CD14-positive monocyte (primary cell): Measurements from ENCODE around the gene OAF. TPM values are rescaled to one million over a fixed set of nuclear protein-coding genes. Genes with fewer than 3 reads are reported as not detected.

ENCODE experiments used
- DNase-seq, 3 donors: peaks; one replicate each; pipeline ENCODE4 v3.0.0-alpha.2; 2011 to 2022
- H2AFZ ChIP-seq: 2 replicates; pipeline ENCODE4 v1.6.0; 2012; ENCODE audit warnings: mild to moderate bottlenecking, low read depth, low read length, inconsistent platforms; ENCODE audit not compliant: insufficient read depth, poor library complexity, severe bottlenecking
- H3K27ac ChIP-seq, 2 donors: 1 replicate in 1 of 2; 2 replicates in 1 of 2; pipeline ENCODE4 v1.5.1; 2012 to 2013; ENCODE audit warnings: low read length in 2 of 2, control low read depth in 1 of 2, inconsistent platforms in 1 of 2, low read depth in 1 of 2, mild to moderate bottlenecking in 1 of 2
- H3K27me3 ChIP-seq, 2 donors: one replicate each; pipeline versions ENCODE4 v1.6.0 to v1.6.1; 2011 to 2013; ENCODE audit warnings: low read length in 2 of 2; ENCODE audit not compliant: control insufficient read depth in 2 of 2, insufficient read depth in 2 of 2
- H3K36me3 ChIP-seq, 2 donors: replicated peaks in 1 of 2; 1 replicate in 1 of 2; 2 replicates in 1 of 2; pipeline versions ENCODE4 v1.5.1 to v1.6.1; 2012 to 2013; ENCODE audit warnings: low read length in 2 of 2, control low read depth in 1 of 2, inconsistent platforms in 1 of 2, mild to moderate bottlenecking in 1 of 2; ENCODE audit not compliant: insufficient read depth in 2 of 2, control insufficient read depth in 1 of 2
- H3K4me1 ChIP-seq, 2 donors: 1 replicate in 1 of 2; 2 replicates in 1 of 2; pipeline versions ENCODE4 v1.5.1 to v1.6.1; 2012 to 2013; ENCODE audit warnings: low read length in 2 of 2, control low read depth in 1 of 2, inconsistent platforms in 1 of 2, mild to moderate bottlenecking in 1 of 2, moderate library complexity in 1 of 2; ENCODE audit not compliant: insufficient read depth in 2 of 2, control insufficient read depth in 1 of 2
- H3K4me2 ChIP-seq: replicated peaks from 2 replicates; pipeline ENCODE3; 2012; ENCODE audit warnings: low read length, moderate library complexity, mild to moderate bottlenecking; ENCODE audit not compliant: poor library complexity, severe bottlenecking; ENCODE audit errors: extremely low read depth
- H3K4me3 ChIP-seq, 3 experiments: fragments of 200-600 bp in 1 of 3; sonication (generic) in 1 of 3; replicated peaks in 1 of 3; 1 replicate in 2 of 3; 2 replicates in 1 of 3; pipeline ENCODE4 v1.5.1; 2011 to 2013; ENCODE audit warnings: low read length in 3 of 3, mild to moderate bottlenecking in 3 of 3, control low read depth in 2 of 3, low read depth in 2 of 3, inconsistent platforms in 1 of 3, moderate library complexity in 1 of 3
- H3K79me2 ChIP-seq: 2 replicates; pipeline ENCODE4 v1.6.0; 2012; ENCODE audit warnings: mild to moderate bottlenecking, control low read depth, inconsistent platforms, low read length, moderate library complexity; ENCODE audit not compliant: insufficient read depth
- H3K9ac ChIP-seq: 2 replicates; pipeline ENCODE4 v1.6.0; 2017; ENCODE audit warnings: low read length, mild to moderate bottlenecking; ENCODE audit not compliant: insufficient read depth, poor library complexity, severe bottlenecking
- H3K9me3 ChIP-seq, 2 donors: replicated peaks in 1 of 2; 1 replicate in 1 of 2; 2 replicates in 1 of 2; pipeline versions ENCODE4 v1.5.1 to v1.6.1; 2012 to 2013; ENCODE audit warnings: low read length in 2 of 2, control low read depth in 1 of 2; ENCODE audit not compliant: control insufficient read depth in 1 of 2, insufficient read depth in 1 of 2
- H4K20me1 ChIP-seq: 2 replicates; pipeline ENCODE4 v1.6.0; 2012; ENCODE audit warnings: mild to moderate bottlenecking, low read length, control low read depth, moderate library complexity; ENCODE audit not compliant: insufficient read depth
- H3K27ac Mint-ChIP-seq, 7 donors: one replicate each; pipeline ENCODE4 v1.8.0; 2020; ENCODE audit warnings: mild to moderate bottlenecking in 7 of 7, mixed read lengths in 7 of 7, moderate library complexity in 6 of 7, inconsistent platforms in 2 of 7
- H3K27me3 Mint-ChIP-seq, 3 donors: one replicate each; pipeline ENCODE4 v1.8.0; 2021 to 2022; ENCODE audit warnings: low read depth in 3 of 3, mild to moderate bottlenecking in 3 of 3, mixed read lengths in 3 of 3, moderate library complexity in 3 of 3, inconsistent platforms in 1 of 3
- H3K36me3 Mint-ChIP-seq, 2 donors: one replicate each; pipeline ENCODE4 v1.8.0; 2020; ENCODE audit warnings: mixed read lengths in 2 of 2, inconsistent platforms in 1 of 2, mild to moderate bottlenecking in 1 of 2
- H3K4me1 Mint-ChIP-seq: one replicate; pipeline ENCODE4 v1.8.0; 2020; ENCODE audit warnings: mild to moderate bottlenecking, mixed read lengths
- H3K4me3 Mint-ChIP-seq, 2 donors: one replicate each; pipeline ENCODE4 v1.8.0; 2020; ENCODE audit warnings: mild to moderate bottlenecking in 2 of 2, mixed read lengths in 2 of 2, moderate library complexity in 1 of 2
- H3K9me3 Mint-ChIP-seq, 7 donors: one replicate each; pipeline ENCODE4 v1.8.0; 2020 to 2022; ENCODE audit warnings: mixed read lengths in 7 of 7, mild to moderate bottlenecking in 6 of 7, moderate library complexity in 6 of 7, inconsistent platforms in 2 of 7
- WGBS: methylation state at CpG from one replicate; pipeline ENCODE4 v1.1.5; 2013; ENCODE audit warnings: missing lambda C conversion rate; ENCODE audit not compliant: insufficient coverage; 5-methylcytosine and 5-hydroxymethylcytosine counted together
- intact Hi-C, 2 donors: fragments of 100-400 bp; cut with micrococcal nuclease; formaldehyde crosslinking; loops; one replicate each; pipeline versions ENCODE4 v1.15.0 to v1.15.1; 2023
- polyA plus RNA-seq, 3 donors: library from polyadenylated mRNA; depleted of rRNA in 1 of 3; unstranded in 2 of 3; stranded (reverse) in 1 of 3; fragments of 300-500 nt in 2 of 3; fragments of >200 nt in 1 of 3; fragmentation: Illumina TruSeq in 2 of 3; gene quantifications; 1 replicate in 2 of 3; 2 replicates in 1 of 3; pipeline ENCODE4 v1.2.3, GENCODE V29; 2012 to 2021
- TF ChIP-seq, protein P1 (sequence below): fragments of 200-600 bp; IDR thresholded peaks from one replicate; pipeline ENCODE4 v1.8.0; 2022; ENCODE audit warnings: antibody characterized with exemption, mild to moderate bottlenecking

Gene OAF
- polyA plus RNA-seq, 3 donors = 31.5 to 57.2 (median 49.2) TPM

GRCh38 chr11:120231963-120232362 is 21.1 kb downstream of the OAF start:
- Histone ChIP-seq H3K27ac (no peak overlapping the region), H4K20me1 (no peaks in the 10 kb centered on the region), H3K27me3 (peaks cover 0 to 36% of the 10 kb centered on the region in 2 donors), H2AFZ (no peak overlapping the region), H3K4me3 (no peak overlapping the region), H3K4me2 (no peak overlapping the region), H3K9ac (no peak overlapping the region), H3K9me3 (no peaks in the 10 kb centered on the region), H3K79me2 (no peaks in the 10 kb centered on the region), H3K36me3 (peaks cover 10 to 51% of the 10 kb centered on the region in 2 donors), H3K4me1 (peaks cover 0 to 4% of the 10 kb centered on the region in 2 donors)
- H3K27ac Mint-ChIP-seq = no peak overlapping the region
- no peak for DNase-seq
- intact Hi-C loops = no loop called here
- H3K9me3 Mint-ChIP-seq = no peaks in the 10 kb centered on the region
- H3K36me3 Mint-ChIP-seq = peaks cover 23 to 45% of the 10 kb centered on the region in 2 donors
- 92% methylated on average over 4 of the region's 4 CpGs for WGBS
- TF ChIP-seq, protein P1, sequence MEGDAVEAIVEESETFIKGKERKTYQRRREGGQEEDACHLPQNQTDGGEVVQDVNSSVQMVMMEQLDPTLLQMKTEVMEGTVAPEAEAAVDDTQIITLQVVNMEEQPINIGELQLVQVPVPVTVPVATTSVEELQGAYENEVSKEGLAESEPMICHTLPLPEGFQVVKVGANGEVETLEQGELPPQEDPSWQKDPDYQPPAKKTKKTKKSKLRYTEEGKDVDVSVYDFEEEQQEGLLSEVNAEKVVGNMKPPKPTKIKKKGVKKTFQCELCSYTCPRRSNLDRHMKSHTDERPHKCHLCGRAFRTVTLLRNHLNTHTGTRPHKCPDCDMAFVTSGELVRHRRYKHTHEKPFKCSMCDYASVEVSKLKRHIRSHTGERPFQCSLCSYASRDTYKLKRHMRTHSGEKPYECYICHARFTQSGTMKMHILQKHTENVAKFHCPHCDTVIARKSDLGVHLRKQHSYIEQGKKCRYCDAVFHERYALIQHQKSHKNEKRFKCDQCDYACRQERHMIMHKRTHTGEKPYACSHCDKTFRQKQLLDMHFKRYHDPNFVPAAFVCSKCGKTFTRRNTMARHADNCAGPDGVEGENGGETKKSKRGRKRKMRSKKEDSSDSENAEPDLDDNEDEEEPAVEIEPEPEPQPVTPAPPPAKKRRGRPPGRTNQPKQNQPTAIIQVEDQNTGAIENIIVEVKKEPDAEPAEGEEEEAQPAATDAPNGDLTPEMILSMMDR = no peak
- peaks cover 4% of the 10 kb centered on the region for H3K4me1 Mint-ChIP-seq
- peaks cover 23 to 33% (median 32%) of the 10 kb centered on the region in 3 donors for H3K27me3 Mint-ChIP-seq
- no peak overlapping the region for H3K4me3 Mint-ChIP-seq

- TF ChIP-seq, protein P1 = no peak
- Histone ChIP-seq H3K79me2 (no peaks in the 10 kb centered on the region), H4K20me1 (no peaks in the 10 kb centered on the region), H3K4me2 (no peak overlapping the region), H3K9me3 (no peaks in the 10 kb centered on the region), H2AFZ (no peak overlapping the region), H3K4me3 (no peak overlapping the region), H3K27me3 (peaks cover 0 to 46% of the 10 kb centered on the region in 2 donors), H3K27ac (no peak overlapping the region), H3K4me1 (no peaks in the 10 kb centered on the region), H3K36me3 (peaks cover 10 to 37% of the 10 kb centered on the region in 2 donors), H3K9ac (no peak overlapping the region)
- Mint-ChIP-seq H3K9me3 (peaks cover 0 to 2% (median 0%) of the 10 kb centered on the region in 7 donors), H3K27me3 (peaks cover 33 to 47% (median 45%) of the 10 kb centered on the region in 3 donors), H3K36me3 (peaks cover 10 to 32% of the 10 kb centered on the region in 2 donors), H3K27ac (peak overlapping the region in 1 of 7 donors; percentile 16), H3K4me1 (no peaks in the 10 kb centered on the region), H3K4me3 (no peak overlapping the region)
- intact Hi-C loops = no loop called here
- WGBS = 77% methylated on average over 5 of the region's 9 CpGs
- DNase-seq = no peak
Measured at GRCh38 chr11:120233207-120233803, 22.5 kb downstream of the OAF start.
